B cell (primary cell): ENCODE results near the gene NETO1.

Source experiments
- CTCF ChIP-seq: fragments of 200-600 bp; IDR thresholded peaks from one replicate; pipeline ENCODE4 v1.8.0; 2022; ENCODE audit warnings: antibody characterized with exemption, mild to moderate bottlenecking
- EZH2 ChIP-seq: IDR thresholded peaks from 2 replicates; pipeline ENCODE4 v1.6.1; 2012; ENCODE audit warnings: borderline replicate concordance, low read depth, mild to moderate bottlenecking, moderate library complexity, low read length; ENCODE audit not compliant: insufficient read depth, poor library complexity, severe bottlenecking

- TF ChIP-seq CTCF (no peak), EZH2 (no peak)
Measured at GRCh38 chr18:72820571-72820970, 47.2 kb downstream of the NETO1 start.
